ENCODE data around the gene SEC31B. TPM values are rescaled to one million over a fixed set of nuclear protein-coding genes. Genes with fewer than 3 reads are reported as not detected.

SEC31B gene
- total and polyA plus RNA-seq, 2 of the 8 experiments (the other 6 are each of a cell fraction or from before 2014, with no cell fraction given): 4.1 to 5.3 TPM

DNA sequence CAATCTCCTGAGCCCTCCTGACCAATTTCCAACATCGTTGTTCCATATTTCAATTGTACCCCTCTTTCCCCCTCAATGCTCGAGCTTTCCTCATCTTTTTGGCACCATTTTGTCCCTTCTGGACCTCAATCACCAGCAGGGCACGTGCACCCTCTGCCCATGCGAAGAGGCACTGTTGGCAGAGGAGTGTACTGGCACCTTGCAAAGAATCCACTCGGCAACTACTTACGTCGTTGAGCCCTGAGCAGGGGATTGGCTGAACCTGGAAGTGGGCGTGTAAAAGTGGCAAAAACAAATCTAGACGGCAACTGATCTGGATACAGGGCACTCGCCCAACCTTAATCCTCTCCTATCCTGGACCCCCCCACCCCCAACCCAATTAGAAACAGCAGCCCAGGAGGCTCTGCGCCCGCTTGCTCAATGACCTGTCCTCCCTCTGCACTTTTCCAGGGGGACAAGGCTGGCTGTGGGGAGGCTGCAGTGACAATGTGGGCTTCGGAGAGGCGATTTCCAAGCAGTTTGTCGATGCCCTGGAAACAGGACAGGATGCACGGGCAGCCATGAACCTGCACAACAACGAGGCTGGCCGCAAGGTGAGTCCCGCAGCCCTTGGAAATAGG lies 38.1 kb downstream of the SEC31B start:
- no peak overlapping the region for H4K91ac ChIP-seq (replicated peaks; ENCODE audit: insufficient read length, low read length)
- H3K79me2 ChIP-seq (ENCODE audit: control insufficient read depth in 1 of 2, insufficient read depth in 2 of 2, low read length in 2 of 2): no peaks in the 10 kb centered on the region
- H2BK15ac ChIP-seq (ENCODE audit: low read length): peak overlapping the region; percentile 6; the same call in 1 of the 2 replicates
- no peak overlapping the region for H3K23ac ChIP-seq (ENCODE audit: insufficient read length)
- H4K5ac ChIP-seq (ENCODE audit: insufficient read length, low read depth, low read length): no peak overlapping the region
- no peak overlapping the region for H3K4ac ChIP-seq (replicated peaks; ENCODE audit: insufficient read length, low read depth, low read length)
- no peak overlapping the region for H3K27ac ChIP-seq (ENCODE audit: low read depth, low read length)
- POLR2A ChIA-PET (ENCODE audit: partially characterized antibody): interaction anchor here (0.6 to 1.8 kb wide), 7 partner anchors 19 to 135 kb away, joined by 3 to 8 read pairs (median 4); partner anchors contain the start of genes NDUFB8 and SCD
- peak overlapping the region; percentile 51; the same call in 1 of the 2 replicates for H2BK12ac ChIP-seq (ENCODE audit: low read depth, low read length)
- no peak overlapping the region for H2BK5ac ChIP-seq (ENCODE audit: low read depth, low read length)
- no peak overlapping the region for H3K14ac ChIP-seq (ENCODE audit: insufficient read length)
- peaks cover 59 to 77% (median 70%) of the 10 kb centered on the region in 4 experiments for H3K27me3 ChIP-seq (replicated peaks in 1 of 4; ENCODE audit: control insufficient read depth in 3 of 4, extremely low read depth in 1 of 4, insufficient read depth in 3 of 4, low read length in 3 of 4)
- peaks cover 8 to 16% of the 10 kb centered on the region in 2 experiments for H4K20me1 ChIP-seq (replicated peaks in 1 of 2; ENCODE audit: control insufficient read depth in 1 of 2, insufficient read depth in 2 of 2, low read length in 2 of 2)
- no peaks in the 10 kb centered on the region for H3K79me1 ChIP-seq (ENCODE audit: low read depth, low read length)
- peak overlapping the region; percentile 96 to 97 for H3K4me2 ChIP-seq (ENCODE audit: insufficient read depth in 1 of 2, low read depth in 2 of 2, low read length in 2 of 2)
- H3K18ac ChIP-seq (ENCODE audit: extremely low read depth, low read length): peak overlapping the region; percentile 79; the same call in 1 of the 2 replicates
- H2BK20ac ChIP-seq (ENCODE audit: low read length): no peak overlapping the region; the same call in 1 of the 2 replicates
- no peak overlapping the region for H2AK5ac ChIP-seq (ENCODE audit: low read depth, low read length)
- peak overlapping the region; percentile 35 to 59 (median 53) for H3K4me3 ChIP-seq (ENCODE audit: extremely low read depth in 1 of 4, insufficient read depth in 2 of 4, low read depth in 3 of 4, low read length in 4 of 4)
- CTCF ChIA-PET (ENCODE audit: partially characterized antibody): interaction anchor here (0.7 to 10.7 kb wide), 25 partner anchors 12 to 430 kb away, joined by 3 to 163 read pairs (median 4); partner anchors contain the start of genes SEC31B and WNT8B
- no peak overlapping the region for H3K56ac ChIP-seq (replicated peaks; ENCODE audit: insufficient read length, low read depth, low read length)
- H3K9ac ChIP-seq (replicated peaks in 1 of 4; ENCODE audit: extremely low read depth in 1 of 4, low read depth in 3 of 4, low read length in 3 of 4): no peak overlapping the region
- 0 out of 2 replicates have a peak overlapping the region, but pooled peaks have one; percentile 4 for H4K8ac ChIP-seq (ENCODE audit: extremely low read depth, insufficient read depth, low read length)
- no peaks in the 10 kb centered on the region; a peak in 1 of 8 replicates for H3K36me3 ChIP-seq (ENCODE audit: control insufficient read depth in 2 of 4, insufficient read depth in 4 of 4, low read length in 3 of 4)
- peak overlapping the region; percentile 90 for H2AFZ ChIP-seq (ENCODE audit: low read length)
- FAIRE-seq (peak; percentile 99), DNase-seq (ENCODE audit: low read depth in 1 of 2, low spot score in 2 of 2) (peak; percentile 77 to 97)
- peaks cover 11 to 26% (median 19%) of the 10 kb centered on the region in 4 experiments for H3K4me1 ChIP-seq (replicated peaks in 1 of 4; ENCODE audit: control insufficient read depth in 3 of 4, insufficient read depth in 4 of 4, low read length in 3 of 4)
- peaks cover 11% of the 10 kb centered on the region for H3K23me2 ChIP-seq (ENCODE audit: low read depth, low read length)
- 7% methylated on average over 19 of the region's 19 CpGs; no CpG with 5 or more reads in 1 of the 2 experiments for WGBS, 2 experiments (ENCODE audit: extremely low coverage in 1 of 2, insufficient coverage in 1 of 2, insufficient read length in 1 of 2, insufficient replicate concordance in 2 of 2, low coverage in 1 of 2, low lambda C conversion rate in 2 of 2, missing lambda C conversion rate in 1 of 2)
- no peak overlapping the region for H2BK120ac ChIP-seq (replicated peaks; ENCODE audit: low read depth, low read length)
- no peaks in the 10 kb centered on the region for H3K9me3 ChIP-seq (ENCODE audit: insufficient read depth in 2 of 2, low read depth in 1 of 2, low read length in 1 of 2)
- TF ChIP-seq SIN3A (conservative IDR thresholded peaks at IDR 0.05 in 1 of 2, IDR thresholded peaks at IDR 0.05 in 1 of 2; ENCODE audit: low read depth in 1 of 2, low read length in 2 of 2) (0 out of 4 replicates have a peak, but pooled peaks of 1 of the 2 experiments have one; percentile 18), YY1 (IDR thresholded peaks at IDR 0.05; ENCODE audit: low read depth, low read length) (peak; percentile 71; the same call in 1 of the 2 replicates), RAD21 (IDR thresholded peaks at IDR 0.05 in 1 of 2, conservative IDR thresholded peaks at IDR 0.05 in 1 of 2; ENCODE audit: low read depth in 2 of 2, low read length in 2 of 2) (0 out of 4 replicates have a peak, but pooled peaks of 1 of the 2 experiments have one; percentile 4), SP1 (IDR thresholded peaks at IDR 0.05; ENCODE audit: low read depth, low read length) (peak; percentile 85), RNF2 (IDR thresholded peaks at IDR 0.05; ENCODE audit: borderline replicate concordance, low read depth, low read length, missing control alignments, poor library complexity, severe bottlenecking) (peak; percentile 40), POU5F1 (IDR thresholded peaks at IDR 0.05; ENCODE audit: low read depth, low read length) (no peak), CREB1 (IDR thresholded peaks at IDR 0.05) (peak; percentile 97), MAFK (IDR thresholded peaks at IDR 0.05; ENCODE audit: low read depth, low read length) (no peak), TEAD4 (IDR thresholded peaks at IDR 0.05; ENCODE audit: low read depth, low read length) (no peak)
- TF ChIP-seq, protein P1, sequence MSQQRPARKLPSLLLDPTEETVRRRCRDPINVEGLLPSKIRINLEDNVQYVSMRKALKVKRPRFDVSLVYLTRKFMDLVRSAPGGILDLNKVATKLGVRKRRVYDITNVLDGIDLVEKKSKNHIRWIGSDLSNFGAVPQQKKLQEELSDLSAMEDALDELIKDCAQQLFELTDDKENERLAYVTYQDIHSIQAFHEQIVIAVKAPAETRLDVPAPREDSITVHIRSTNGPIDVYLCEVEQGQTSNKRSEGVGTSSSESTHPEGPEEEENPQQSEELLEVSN (IDR thresholded peaks at IDR 0.05): peak; percentile 96

All from H1 (cell line).